H1 (cell line): ENCODE data around the gene RTTN. TPM values are rescaled to one million over a fixed set of nuclear protein-coding genes. Genes with fewer than 3 reads are reported as not detected.

Experiments
- CTCF ChIA-PET: fragments of 300-600 bp; sonication (Branson Sonifier 250); formaldehyde crosslinking; loops from one replicate; lab custom pipeline; 2021; ENCODE audit not compliant: partially characterized antibody; lab: Charles Lee
- POLR2A ChIA-PET: fragments of 300-600 bp; sonication (Branson Sonifier 250); formaldehyde crosslinking; loops from one replicate; lab custom pipeline; 2021; ENCODE audit warnings: inconsistent platforms; ENCODE audit not compliant: partially characterized antibody; lab: Charles Lee
- DNase-seq, 2 experiments: peaks; one replicate each; pipeline versions ENCODE4 v3.0.0 to v3.0.0-alpha.2; 2010 to 2022; ENCODE audit warnings: low spot score in 2 of 2, low read depth in 1 of 2, mixed read lengths in 1 of 2
- FAIRE-seq: peaks from 2 replicates; lab custom pipeline; 2011; peaks lifted over from hg19 to GRCh38; lab: Jason Lieb, UNC
- H2AFZ ChIP-seq: 2 replicates; pipeline ENCODE4 v1.8.1; 2012; ENCODE audit warnings: low read length, inconsistent platforms
- H2AK5ac ChIP-seq: 2 replicates; pipeline ENCODE4 v1.6.1; 2013; ENCODE audit warnings: low read depth, low read length
- H2BK120ac ChIP-seq: replicated peaks from 2 replicates; pipeline ENCODE3; 2013; ENCODE audit warnings: low read depth, low read length, inconsistent platforms
- H2BK12ac ChIP-seq: 2 replicates; pipeline ENCODE4 v1.6.1; 2013; ENCODE audit warnings: low read depth, low read length
- H2BK15ac ChIP-seq: 2 replicates; pipeline ENCODE4 v1.6.1; 2013; ENCODE audit warnings: low read length
- H2BK20ac ChIP-seq: 2 replicates; pipeline ENCODE4 v1.6.1; 2013; ENCODE audit warnings: low read length
- H2BK5ac ChIP-seq: 2 replicates; pipeline ENCODE4 v1.6.1; 2013; ENCODE audit warnings: low read depth, low read length
- H3K14ac ChIP-seq: 2 replicates; pipeline ENCODE4 v1.6.1; 2013; ENCODE audit warnings: inconsistent platforms; ENCODE audit not compliant: insufficient read length
- H3K18ac ChIP-seq: 2 replicates; pipeline ENCODE4 v1.6.1; 2013; ENCODE audit warnings: low read length; ENCODE audit errors: extremely low read depth
- H3K23ac ChIP-seq: 2 replicates; pipeline ENCODE4 v1.6.1; 2013; ENCODE audit warnings: inconsistent platforms; ENCODE audit not compliant: insufficient read length
- H3K23me2 ChIP-seq: 2 replicates; pipeline ENCODE4 v1.6.1; 2013; ENCODE audit warnings: low read depth, low read length
- H3K27ac ChIP-seq: 2 replicates; pipeline ENCODE4 v1.6.1; 2011; ENCODE audit warnings: low read depth, low read length, inconsistent platforms
- H3K27me3 ChIP-seq, 4 experiments: replicated peaks in 1 of 4; 1 replicate in 1 of 4; 2 replicates in 3 of 4; pipeline versions ENCODE4 v1.6.1 to v1.8.1; 2011 to 2013; ENCODE audit warnings: low read length in 3 of 4, mild to moderate bottlenecking in 3 of 4, inconsistent platforms in 2 of 4, mixed read lengths in 2 of 4, moderate library complexity in 1 of 4; ENCODE audit not compliant: control insufficient read depth in 3 of 4, insufficient read depth in 3 of 4; ENCODE audit errors: extremely low read depth in 1 of 4
- H3K36me3 ChIP-seq, 4 experiments: 2 replicates each; pipeline versions ENCODE4 v1.6.1 to v1.8.1; 2011 to 2013; ENCODE audit warnings: mild to moderate bottlenecking in 4 of 4, low read length in 3 of 4, moderate library complexity in 2 of 4, control low read depth in 1 of 4, inconsistent platforms in 1 of 4; ENCODE audit not compliant: insufficient read depth in 4 of 4, control insufficient read depth in 2 of 4
- H3K4ac ChIP-seq: replicated peaks from 2 replicates; pipeline ENCODE3; 2013; ENCODE audit warnings: low read length, low read depth, mixed read lengths, inconsistent platforms; ENCODE audit not compliant: insufficient read length
- H3K4me1 ChIP-seq, 4 experiments: replicated peaks in 1 of 4; 1 replicate in 1 of 4; 2 replicates in 3 of 4; pipeline versions ENCODE4 v1.6.1 to v1.8.1; 2011 to 2013; ENCODE audit warnings: low read length in 3 of 4, inconsistent platforms in 2 of 4, mixed read lengths in 1 of 4; ENCODE audit not compliant: insufficient read depth in 4 of 4, control insufficient read depth in 3 of 4
- H3K4me2 ChIP-seq, 2 experiments: 2 replicates each; pipeline versions ENCODE4 v1.6.1 to v1.8.1; 2011 to 2013; ENCODE audit warnings: low read depth in 2 of 2, low read length in 2 of 2, control low read depth in 1 of 2, inconsistent platforms in 1 of 2, mild to moderate bottlenecking in 1 of 2; ENCODE audit not compliant: insufficient read depth in 1 of 2
- H3K4me3 ChIP-seq, 4 experiments: fragments of 200-600, 300-600 bp in 1 of 4; sonication (generic), shearing (Covaris generic), sonication (Bioruptor Twin) in 1 of 4; 2 replicates each; pipeline versions ENCODE4 v1.5.1 to v1.8.1; 2011 to 2016; ENCODE audit warnings: low read length in 4 of 4, low read depth in 3 of 4, control low read depth in 2 of 4, inconsistent platforms in 2 of 4, mild to moderate bottlenecking in 2 of 4, mixed read lengths in 1 of 4, moderate library complexity in 1 of 4; ENCODE audit not compliant: insufficient read depth in 2 of 4; ENCODE audit errors: extremely low read depth in 1 of 4
- H3K56ac ChIP-seq: replicated peaks from 2 replicates; pipeline ENCODE3; 2013; ENCODE audit warnings: low read depth, mild to moderate bottlenecking, mixed read lengths, low read length, inconsistent platforms; ENCODE audit not compliant: insufficient read length
- H3K79me1 ChIP-seq: 2 replicates; pipeline ENCODE4 v1.6.1; 2013; ENCODE audit warnings: low read depth, low read length, control low read depth
- H3K79me2 ChIP-seq, 2 experiments: 2 replicates each; pipeline versions ENCODE4 v1.6.1 to v1.8.1; 2012 to 2013; ENCODE audit warnings: low read length in 2 of 2, mild to moderate bottlenecking in 2 of 2, inconsistent platforms in 1 of 2; ENCODE audit not compliant: insufficient read depth in 2 of 2, control insufficient read depth in 1 of 2
- H3K9ac ChIP-seq, 4 experiments: replicated peaks in 1 of 4; 1 replicate in 1 of 4; 2 replicates in 3 of 4; pipeline versions ENCODE4 v1.6.1 to v1.8.1; 2011 to 2013; ENCODE audit warnings: low read depth in 3 of 4, low read length in 3 of 4, control low read depth in 2 of 4, mild to moderate bottlenecking in 2 of 4, moderate library complexity in 2 of 4, inconsistent platforms in 1 of 4; ENCODE audit errors: extremely low read depth in 1 of 4
- H3K9me3 ChIP-seq, 2 experiments: 2 replicates each; pipeline versions ENCODE4 v1.6.1 to v1.8.1; 2012 to 2013; ENCODE audit warnings: mild to moderate bottlenecking in 2 of 2, moderate library complexity in 2 of 2, control low read depth in 1 of 2, inconsistent platforms in 1 of 2, low read depth in 1 of 2, low read length in 1 of 2, mixed read lengths in 1 of 2; ENCODE audit not compliant: insufficient read depth in 2 of 2
- H4K20me1 ChIP-seq, 2 experiments: replicated peaks in 1 of 2; 2 replicates each; pipeline versions ENCODE3 to v1.8.1; 2011 to 2013; ENCODE audit warnings: inconsistent platforms in 2 of 2, low read length in 2 of 2, mild to moderate bottlenecking in 1 of 2; ENCODE audit not compliant: insufficient read depth in 2 of 2, control insufficient read depth in 1 of 2
- H4K5ac ChIP-seq: 2 replicates; pipeline ENCODE4 v1.6.1; 2013; ENCODE audit warnings: low read length, low read depth, mixed read lengths, inconsistent platforms; ENCODE audit not compliant: insufficient read length
- H4K8ac ChIP-seq: 2 replicates; pipeline ENCODE4 v1.8.0; 2013; ENCODE audit warnings: mild to moderate bottlenecking, moderate library complexity, low read length, inconsistent platforms; ENCODE audit not compliant: insufficient read depth; ENCODE audit errors: extremely low read depth
- H4K91ac ChIP-seq: replicated peaks from 2 replicates; pipeline ENCODE3; 2013; ENCODE audit warnings: low read length, mixed read lengths, inconsistent platforms; ENCODE audit not compliant: insufficient read length
- BRCA1 ChIP-seq: IDR thresholded peaks from 2 replicates; pipeline ENCODE4 v1.6.1; 2012; ENCODE audit warnings: low read depth, low read length, improper control_type of control experiment
- HDAC2 ChIP-seq, 2 experiments: fragments of 300-600 bp in 1 of 2; sonication (generic) in 1 of 2; IDR thresholded peaks; 2 replicates each; pipeline ENCODE4 v1.6.1; 2011 to 2012; ENCODE audit warnings: low read depth in 2 of 2, low read length in 2 of 2, mild to moderate bottlenecking in 2 of 2, moderate library complexity in 2 of 2, borderline replicate concordance in 1 of 2, inconsistent platforms in 1 of 2
- POLR2AphosphoS5 ChIP-seq: IDR thresholded peaks from 2 replicates; pipeline ENCODE4 v1.6.1; 2011; ENCODE audit warnings: low read depth, low read length
- RAD21 ChIP-seq, 2 experiments: IDR thresholded peaks in 1 of 2; conservative IDR thresholded peaks in 1 of 2; 2 replicates each; pipeline ENCODE4 v1.6.1; 2011; ENCODE audit warnings: low read depth in 2 of 2, low read length in 2 of 2, improper control_type of control experiment in 1 of 2, inconsistent platforms in 1 of 2, mild to moderate bottlenecking in 1 of 2, moderate library complexity in 1 of 2
- RBBP5 ChIP-seq: IDR thresholded peaks from 2 replicates; pipeline ENCODE4 v1.7.1; 2012; ENCODE audit warnings: low read depth, mild to moderate bottlenecking, inconsistent platforms, low read length, moderate library complexity, borderline replicate concordance
- SIX5 ChIP-seq: IDR thresholded peaks from 2 replicates; pipeline ENCODE4 v1.6.1; 2011; ENCODE audit warnings: mild to moderate bottlenecking, low read depth, low read length
- SP1 ChIP-seq: IDR thresholded peaks from 2 replicates; pipeline ENCODE4 v1.6.1; 2011; ENCODE audit warnings: low read depth, low read length
- SP2 ChIP-seq: IDR thresholded peaks from 2 replicates; pipeline ENCODE4 v1.6.1; 2012; ENCODE audit warnings: mild to moderate bottlenecking, low read length, inconsistent platforms
- SRF ChIP-seq: IDR thresholded peaks from 2 replicates; pipeline ENCODE4 v1.6.1; 2011; ENCODE audit warnings: mild to moderate bottlenecking, low read depth, low read length, moderate library complexity
- TAF1 ChIP-seq: IDR thresholded peaks from 2 replicates; pipeline ENCODE4 v1.6.1; 2011; ENCODE audit warnings: mild to moderate bottlenecking, low read depth, low read length
- WGBS, 2 experiments: shearing (Covaris generic) in 1 of 2; methylation state at CpG; one replicate each; pipeline versions ENCODE4 v1.1.6 to v1.1.7; 2013 to 2015; ENCODE audit warnings: low lambda C conversion rate in 2 of 2, mixed read lengths in 2 of 2, inconsistent platforms in 1 of 2, low coverage in 1 of 2, missing lambda C conversion rate in 1 of 2; ENCODE audit not compliant: insufficient replicate concordance in 2 of 2, insufficient coverage in 1 of 2, insufficient read length in 1 of 2; ENCODE audit errors: extremely low coverage in 1 of 2, missing lambda C conversion rate in 1 of 2; 5-methylcytosine and 5-hydroxymethylcytosine counted together
- polyA plus RNA-seq, 7 experiments: library from polyadenylated mRNA; depleted of rRNA in 3 of 7; stranded (reverse) in 5 of 7; unstranded in 2 of 7; fragments of >200 nt in 5 of 7; fragments of 200-250 nt in 2 of 7; gene quantifications; 1 replicate in 5 of 7; 2 replicates in 1 of 7; 4 replicates in 1 of 7; pipeline versions ENCODE4 v1.2.1 to v1.2.3, GENCODE V29; 2011 to 2013; ENCODE audit warnings: missing spikeins in 2 of 7, mixed read lengths in 2 of 7
- total RNA-seq: library from RNA; stranded (reverse); fragmentation: NEBNext Ultra II Directional; extraction: Animal tissue kit (Norgen Biotek cat#: 25700); gene quantifications from 2 replicates; pipeline ENCODE4 v1.2.1, GENCODE V29; 2021
- TF ChIP-seq, protein P1 (sequence below): IDR thresholded peaks from 2 replicates; pipeline ENCODE4 v1.6.1; 2012; ENCODE audit warnings: inconsistent platforms

Gene RTTN
- total and polyA plus RNA-seq, 2 of the 8 experiments (the other 6 are each of a cell fraction or from before 2014, with no cell fraction given) = 9.1 to 21.4 TPM

DNA sequence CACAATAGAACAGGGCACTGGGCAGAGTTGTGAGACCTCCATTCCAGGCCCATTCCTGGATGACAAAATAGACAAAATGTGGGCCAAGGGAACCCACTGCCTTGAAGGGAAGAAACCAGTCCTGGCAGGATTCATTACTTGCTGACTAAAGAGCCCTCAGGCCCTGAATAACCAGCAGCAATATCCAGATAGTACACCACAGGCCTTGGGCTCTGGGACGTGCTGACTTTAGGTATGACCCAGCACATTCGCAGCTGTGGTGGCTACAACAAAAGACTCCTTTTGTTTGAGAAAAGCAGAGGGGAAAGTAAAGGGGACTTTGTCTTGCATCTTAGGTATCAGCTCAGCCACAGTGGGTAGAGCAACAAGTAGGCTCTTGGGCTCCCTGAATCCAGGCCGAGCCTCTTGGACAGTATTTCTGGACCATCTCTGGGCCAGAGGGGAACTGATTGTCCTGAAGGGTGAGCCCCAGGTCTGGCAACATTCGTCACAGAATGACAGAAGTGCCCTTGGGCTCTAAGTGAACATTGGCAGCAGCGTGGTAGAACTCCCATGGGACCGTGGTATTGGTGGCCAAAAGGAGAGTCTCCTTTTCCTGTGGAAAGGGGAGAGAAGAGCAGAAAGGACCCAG lies 167.9 kb downstream of the RTTN start:
- Histone ChIP-seq H3K4me1 (no peaks in the 10 kb centered on the region), H3K4me2 (no peak overlapping the region), H3K79me1 (no peaks in the 10 kb centered on the region), H3K4ac (no peak overlapping the region), H3K36me3 (no peaks in the 10 kb centered on the region), H4K8ac (no peak overlapping the region; the same call in 1 of the 2 replicates), H2BK5ac (no peak overlapping the region), H4K5ac (no peak overlapping the region), H3K4me3 (no peak overlapping the region), H3K9me3 (no peaks in the 10 kb centered on the region), H3K18ac (no peak overlapping the region), H3K23me2 (no peaks in the 10 kb centered on the region), H2BK20ac (no peak overlapping the region), H2AK5ac (no peak overlapping the region), H4K91ac (no peak overlapping the region), H2BK12ac (no peak overlapping the region), H2BK15ac (no peak overlapping the region), H2AFZ (no peak overlapping the region), H3K27ac (no peak overlapping the region; the same call in 1 of the 2 replicates), H3K14ac (no peak overlapping the region), H2BK120ac (no peak overlapping the region), H3K79me2 (no peaks in the 10 kb centered on the region), H3K23ac (no peak overlapping the region), H4K20me1 (peaks cover 0 to 1% of the 10 kb centered on the region in 2 experiments), H3K27me3 (no peaks in the 10 kb centered on the region), H3K56ac (no peak overlapping the region), H3K9ac (no peak overlapping the region)
- FAIRE-seq = no peak
- ChIA-PET CTCF (interaction anchor here (1.3 kb wide), 1 partner anchor 10 kb away, joined by 3 read pairs; no protein-coding TSS in a partner anchor), POLR2A (no interaction called here)
- no peak for DNase-seq
- 93% methylated on average over 6 of the region's 6 CpGs; no CpG with 5 or more reads in 1 of the 2 experiments for WGBS, 2 experiments
- TF ChIP-seq RBBP5 (no peak), POLR2AphosphoS5 (no peak), HDAC2 (IDR thresholded peaks at IDR 0.05; ENCODE audit: borderline replicate concordance in 1 of 2, low read depth in 2 of 2, low read length in 2 of 2) (no peak), SP1 (no peak), SRF (no peak), TAF1 (no peak), RAD21 (IDR thresholded peaks at IDR 0.05 in 1 of 2, conservative IDR thresholded peaks at IDR 0.05 in 1 of 2; ENCODE audit: low read depth in 2 of 2, low read length in 2 of 2) (no peak), SIX5 (no peak), SP2 (no peak), BRCA1 (no peak)
- TF ChIP-seq, protein P1, sequence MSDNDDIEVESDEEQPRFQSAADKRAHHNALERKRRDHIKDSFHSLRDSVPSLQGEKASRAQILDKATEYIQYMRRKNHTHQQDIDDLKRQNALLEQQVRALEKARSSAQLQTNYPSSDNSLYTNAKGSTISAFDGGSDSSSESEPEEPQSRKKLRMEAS = no peak
